K562 (cell line): ENCODE results near the gene DPH1. TPM values are rescaled to one million over a fixed set of nuclear protein-coding genes. Genes with fewer than 3 reads are reported as not detected.

ENCODE experiments used
- BMI1 ChIP-seq: fragments of 150-350 bp; IDR thresholded peaks from 2 replicates; pipeline ENCODE4 v1.6.1; 2014; ENCODE audit warnings: low read length
- CEBPZ ChIP-seq: fragments of 150-350 bp; IDR thresholded peaks from 2 replicates; pipeline ENCODE4 v1.6.1; 2014; ENCODE audit warnings: low read depth, mild to moderate bottlenecking, low read length, borderline replicate concordance
- CREM ChIP-seq: IDR thresholded peaks from 2 replicates; pipeline ENCODE4 v1.6.1; 2014; ENCODE audit warnings: antibody characterized with exemption, low read depth
- GMEB1 ChIP-seq: fragments of 250-450 bp; sonication (Bioruptor Pico); IDR thresholded peaks from 2 replicates; pipeline ENCODE4 v1.4.0; 2020; ENCODE audit warnings: mild to moderate bottlenecking
- HDGF ChIP-seq: fragments of 450-650 bp; IDR thresholded peaks from 2 replicates; pipeline ENCODE4 v1.6.1; 2016
- JUND ChIP-seq, 2 experiments: IDR thresholded peaks; 2 replicates in 1 of 2; 3 replicates in 1 of 2; pipeline ENCODE4 v1.6.1; 2011; ENCODE audit warnings: borderline replicate concordance in 2 of 2, low read depth in 2 of 2, low read length in 2 of 2, improper control_type of control experiment in 1 of 2, missing biosample characterization in 1 of 2, missing genetic modification characterization in 1 of 2, missing genetic modification reagents in 1 of 2
- MCM2 ChIP-seq: fragments of 450-650 bp; IDR thresholded peaks from 2 replicates; pipeline ENCODE4 v1.6.1; 2017; ENCODE audit warnings: low read depth, mild to moderate bottlenecking
- MIER1 ChIP-seq: fragments of 450-650 bp; IDR thresholded peaks from 2 replicates; pipeline ENCODE4 v1.6.1; 2016; ENCODE audit warnings: antibody characterized with exemption, mild to moderate bottlenecking, low read depth
- NCOA2 ChIP-seq, 2 experiments: fragments of 450-650 bp; IDR thresholded peaks; 2 replicates each; pipeline ENCODE4 v1.6.1; 2018; ENCODE audit warnings: mild to moderate bottlenecking in 2 of 2, moderate library complexity in 1 of 2; ENCODE audit not compliant: partially characterized antibody in 2 of 2
- NR0B1 ChIP-seq: fragments of 450-650 bp; IDR thresholded peaks from one replicate; pipeline ENCODE4 v1.6.1; 2018; ENCODE audit warnings: mild to moderate bottlenecking, moderate library complexity; ENCODE audit not compliant: partially characterized antibody
- SMC3 ChIP-seq: conservative IDR thresholded peaks from 2 replicates; pipeline ENCODE4 v1.6.1; 2011; ENCODE audit warnings: low read depth, low read length, improper control_type of control experiment; ENCODE audit not compliant: insufficient read depth
- ZNF445 ChIP-seq: fragments of 250-450 bp; sonication (Bioruptor Pico); IDR thresholded peaks from 2 replicates; pipeline ENCODE4 v1.4.0; 2020; ENCODE audit warnings: low read depth, mild to moderate bottlenecking, moderate library complexity
- ZNF57 ChIP-seq: fragments of 450-650 bp; formaldehyde crosslinking; IDR thresholded peaks from 2 replicates; pipeline ENCODE4 v1.4.0; 2020; ENCODE audit warnings: mild to moderate bottlenecking, moderate library complexity
- ZNF707 ChIP-seq: fragments of 250-450 bp; sonication (Bioruptor Pico); conservative IDR thresholded peaks from 2 replicates; pipeline ENCODE4 v1.8.0; 2022; ENCODE audit warnings: inconsistent platforms, mild to moderate bottlenecking, moderate library complexity
- polyA plus RNA-seq, 8 experiments: library from polyadenylated mRNA; depleted of rRNA in 4 of 8; stranded (reverse) in 5 of 8; unstranded in 3 of 8; fragments of >200 nt; fragmentation: Nextera tagmentation in 2 of 8; fragmentation: Illumina TruSeq in 1 of 8; extraction: Ambion mirVana in 2 of 8; extraction: Trizol in 1 of 8; gene quantifications; 2 replicates each; pipeline versions ENCODE4 v1.2.1 to v1.2.3, GENCODE V29; 2011 to 2014; ENCODE audit warnings: inconsistent platforms in 1 of 8, missing spikeins in 1 of 8
- total RNA-seq, 7 experiments: library from RNA; depleted of rRNA in 6 of 7; stranded (reverse); fragments of >200 nt in 6 of 7; fragmentation: Illumina TruSeq in 2 of 7; extraction: Trizol in 2 of 7; gene quantifications; 2 replicates each; pipeline versions ENCODE4 v1.2.1 to v1.2.3, GENCODE V29; 2011 to 2021; ENCODE audit warnings: low replicate concordance in 1 of 7
- TF ChIP-seq, protein P1 (sequence below): fragments of 450-650 bp; conservative IDR thresholded peaks from 2 replicates; pipeline ENCODE4 v1.6.1; 2016; ENCODE audit warnings: missing genetic modification characterization, low read depth, mild to moderate bottlenecking, missing compliant biosample characterization, moderate library complexity
- TF ChIP-seq, protein P2 (sequence below): sonication (generic); formaldehyde crosslinking; IDR thresholded peaks from 2 replicates; pipeline ENCODE4 v1.8.1; 2023; ENCODE audit warnings: mild to moderate bottlenecking, missing genetic modification reagents

DPH1 gene
- total and polyA plus RNA-seq, 9 of the 15 experiments (the other 6 are each of a cell fraction or from before 2014, with no cell fraction given) = 0.42 to 40.6 (median 20.2) TPM

DNA sequence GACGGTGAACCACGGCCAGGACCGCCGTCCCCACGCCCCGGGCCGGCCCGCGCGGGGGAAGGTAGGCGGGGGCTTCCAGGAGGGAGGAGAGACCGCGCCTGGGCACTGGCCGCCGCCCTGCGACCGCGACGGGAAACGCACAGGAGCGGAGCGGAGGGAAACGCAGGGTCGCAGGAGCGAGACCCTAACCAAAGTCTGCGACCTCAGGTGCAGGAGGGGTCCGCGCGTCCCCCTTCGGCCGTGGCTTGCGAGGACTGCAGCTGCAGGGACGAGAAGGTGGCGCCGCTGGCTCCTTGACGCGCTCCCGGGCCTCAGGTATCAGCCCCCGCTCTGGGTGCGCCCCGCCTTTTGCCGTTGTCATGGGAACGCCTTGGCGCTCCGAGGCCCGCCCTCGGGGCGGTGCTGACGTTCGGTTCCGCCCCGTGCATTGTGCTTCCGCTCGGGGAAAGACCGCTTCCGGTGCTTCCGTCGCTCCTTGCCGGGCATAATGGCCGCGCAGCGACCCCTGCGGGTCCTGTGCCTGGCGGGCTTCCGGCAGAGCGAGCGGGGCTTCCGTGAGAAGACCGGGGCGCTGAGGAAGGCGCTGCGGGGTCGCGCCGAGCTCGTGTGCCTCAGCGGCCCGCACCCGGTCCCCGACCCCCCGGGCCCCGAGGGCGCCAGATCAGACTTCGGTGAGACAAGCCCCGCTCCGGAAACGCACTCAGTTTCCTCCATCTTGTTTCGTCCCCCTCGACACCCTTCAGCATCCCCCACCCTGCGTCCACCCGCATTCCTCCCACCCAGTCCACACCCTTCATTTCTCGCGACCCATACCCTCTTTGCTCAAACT, 11.8 kb downstream of the DPH1 start, which contains the start of gene OVCA2 (continued):
- TF ChIP-seq NR0B1 = no peak
- TF ChIP-seq HDGF = no peak
- 0 out of 2 replicates have a peak, but pooled peaks have one; percentile 8 for TF ChIP-seq JUND (IDR thresholded peaks at IDR 0.05; ENCODE audit: borderline replicate concordance, low read depth, low read length)
- no peak; the same call in 2 of the 3 replicates for TF ChIP-seq JUND (tag; IDR thresholded peaks at IDR 0.05; ENCODE audit: borderline replicate concordance, low read depth, low read length)
- TF ChIP-seq ZNF707 (CRISPR knock-in tag) = no peak
- TF ChIP-seq GMEB1 (CRISPR knock-in tag) = peak; percentile 42; the same call in 1 of the 2 replicates
- TF ChIP-seq NCOA2 (IDR thresholded peaks at IDR 0.05; ENCODE audit: partially characterized antibody in 2 of 2) = no peak
- peak; percentile 94 for TF ChIP-seq BMI1
- no peak for TF ChIP-seq ZNF445 (CRISPR knock-in tag)
- TF ChIP-seq, protein P1, sequence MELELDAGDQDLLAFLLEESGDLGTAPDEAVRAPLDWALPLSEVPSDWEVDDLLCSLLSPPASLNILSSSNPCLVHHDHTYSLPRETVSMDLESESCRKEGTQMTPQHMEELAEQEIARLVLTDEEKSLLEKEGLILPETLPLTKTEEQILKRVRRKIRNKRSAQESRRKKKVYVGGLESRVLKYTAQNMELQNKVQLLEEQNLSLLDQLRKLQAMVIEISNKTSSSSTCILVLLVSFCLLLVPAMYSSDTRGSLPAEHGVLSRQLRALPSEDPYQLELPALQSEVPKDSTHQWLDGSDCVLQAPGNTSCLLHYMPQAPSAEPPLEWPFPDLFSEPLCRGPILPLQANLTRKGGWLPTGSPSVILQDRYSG = no peak
- no peak for TF ChIP-seq CEBPZ
- TF ChIP-seq MIER1 = peak; percentile 27; the same call in 1 of the 2 replicates
- 0 out of 2 replicates have a peak, but pooled peaks have one; percentile 11 for TF ChIP-seq ZNF57 (CRISPR knock-in tag)
- TF ChIP-seq SMC3 = 0 out of 2 replicates have a peak, but pooled peaks have one; percentile 21
- peak; percentile 87 for TF ChIP-seq CREM
- TF ChIP-seq, protein P2, sequence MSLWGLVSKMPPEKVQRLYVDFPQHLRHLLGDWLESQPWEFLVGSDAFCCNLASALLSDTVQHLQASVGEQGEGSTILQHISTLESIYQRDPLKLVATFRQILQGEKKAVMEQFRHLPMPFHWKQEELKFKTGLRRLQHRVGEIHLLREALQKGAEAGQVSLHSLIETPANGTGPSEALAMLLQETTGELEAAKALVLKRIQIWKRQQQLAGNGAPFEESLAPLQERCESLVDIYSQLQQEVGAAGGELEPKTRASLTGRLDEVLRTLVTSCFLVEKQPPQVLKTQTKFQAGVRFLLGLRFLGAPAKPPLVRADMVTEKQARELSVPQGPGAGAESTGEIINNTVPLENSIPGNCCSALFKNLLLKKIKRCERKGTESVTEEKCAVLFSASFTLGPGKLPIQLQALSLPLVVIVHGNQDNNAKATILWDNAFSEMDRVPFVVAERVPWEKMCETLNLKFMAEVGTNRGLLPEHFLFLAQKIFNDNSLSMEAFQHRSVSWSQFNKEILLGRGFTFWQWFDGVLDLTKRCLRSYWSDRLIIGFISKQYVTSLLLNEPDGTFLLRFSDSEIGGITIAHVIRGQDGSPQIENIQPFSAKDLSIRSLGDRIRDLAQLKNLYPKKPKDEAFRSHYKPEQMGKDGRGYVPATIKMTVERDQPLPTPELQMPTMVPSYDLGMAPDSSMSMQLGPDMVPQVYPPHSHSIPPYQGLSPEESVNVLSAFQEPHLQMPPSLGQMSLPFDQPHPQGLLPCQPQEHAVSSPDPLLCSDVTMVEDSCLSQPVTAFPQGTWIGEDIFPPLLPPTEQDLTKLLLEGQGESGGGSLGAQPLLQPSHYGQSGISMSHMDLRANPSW = no peak
- no peak for TF ChIP-seq MCM2
